Measurements from ENCODE around the gene AGPAT2.
"Not testable (repeated sequence)": the region's sequence is repeated elsewhere in the genome, so short reads cannot be mapped to it uniquely, and the experiment has no call there.

AGPAT2 gene

DNA sequence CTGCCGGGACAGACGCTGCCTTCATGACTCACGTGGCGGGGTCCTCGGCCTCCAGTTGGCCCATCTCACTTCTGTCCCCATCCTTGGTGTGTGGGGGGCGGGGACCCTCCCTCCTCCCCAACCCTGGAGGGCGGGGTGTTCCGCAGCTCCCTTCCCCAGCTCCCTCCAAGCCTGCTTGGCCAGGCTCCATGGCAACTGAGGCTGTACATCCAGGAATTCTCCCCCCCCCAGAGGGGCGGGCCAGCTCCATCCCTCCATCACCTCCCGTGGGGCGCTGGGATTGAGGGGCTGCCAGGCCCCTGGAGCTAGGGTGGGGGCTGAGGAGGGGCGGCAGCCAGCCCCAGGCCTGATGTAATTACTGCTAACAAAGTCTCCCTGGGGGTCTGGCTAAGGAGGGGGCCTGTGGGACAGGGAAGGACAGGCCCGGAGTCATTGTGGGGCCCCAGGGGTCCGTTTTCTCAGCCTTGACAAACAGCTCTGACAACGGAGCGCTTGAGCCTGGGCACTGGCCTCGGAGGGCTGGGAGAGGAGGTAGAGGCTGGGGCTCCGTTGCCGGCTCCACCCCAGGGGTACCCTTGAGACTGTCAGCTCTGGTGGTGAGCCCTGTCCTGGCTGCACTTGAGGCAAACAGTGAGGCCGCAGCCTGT lies 33.1 kb upstream of the AGPAT2 start:
- no peak for DNase-seq

DNA sequence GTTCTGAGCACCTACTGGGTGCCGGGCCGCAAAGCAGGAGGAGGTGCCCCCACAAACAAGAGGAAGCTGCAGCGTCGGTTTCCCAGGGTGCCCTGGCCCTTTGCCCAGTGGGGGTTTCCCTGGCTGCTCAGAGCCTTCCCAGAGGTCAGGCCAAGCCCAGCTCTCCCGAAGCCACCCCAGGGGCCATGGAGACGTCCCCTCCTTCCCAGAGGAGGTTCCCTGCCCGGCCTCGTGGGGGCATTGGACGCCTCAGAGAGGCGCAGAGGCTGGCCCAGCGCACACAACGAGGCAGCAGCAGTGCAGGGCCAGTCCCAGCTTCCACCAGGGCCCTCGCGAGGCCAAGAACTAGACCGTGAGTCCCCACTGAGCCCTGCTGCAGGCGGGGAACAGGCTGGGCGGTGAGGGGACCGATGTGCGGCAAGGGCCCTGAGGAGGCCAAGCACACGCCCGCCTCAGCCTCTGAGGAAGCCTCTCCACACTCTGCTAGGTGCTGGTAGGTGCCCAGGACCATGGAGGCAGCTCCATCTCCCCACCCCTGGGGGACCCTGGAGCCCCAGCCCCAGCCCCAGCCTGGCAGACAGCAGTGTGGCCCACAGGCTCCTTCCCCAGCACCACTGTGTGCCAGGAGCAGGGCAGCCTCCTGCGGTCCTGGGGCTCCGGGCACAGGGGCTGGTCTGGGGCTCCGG lies 32.1 kb upstream of the AGPAT2 start:
- DNase-seq, result no peak

- DNase-seq, result no peak
These were observed 31.3 kb upstream of the AGPAT2 start for GRCh38 chr9:136718345-136719194.

- no peak for DNase-seq
These were observed 30.1 kb upstream of the AGPAT2 start for GRCh38 chr9:136717399-136717798.

GRCh38 chr9:136714893-136715274 lies 27.6 kb upstream of the AGPAT2 start:
- DNase-seq, result no peak

DNA sequence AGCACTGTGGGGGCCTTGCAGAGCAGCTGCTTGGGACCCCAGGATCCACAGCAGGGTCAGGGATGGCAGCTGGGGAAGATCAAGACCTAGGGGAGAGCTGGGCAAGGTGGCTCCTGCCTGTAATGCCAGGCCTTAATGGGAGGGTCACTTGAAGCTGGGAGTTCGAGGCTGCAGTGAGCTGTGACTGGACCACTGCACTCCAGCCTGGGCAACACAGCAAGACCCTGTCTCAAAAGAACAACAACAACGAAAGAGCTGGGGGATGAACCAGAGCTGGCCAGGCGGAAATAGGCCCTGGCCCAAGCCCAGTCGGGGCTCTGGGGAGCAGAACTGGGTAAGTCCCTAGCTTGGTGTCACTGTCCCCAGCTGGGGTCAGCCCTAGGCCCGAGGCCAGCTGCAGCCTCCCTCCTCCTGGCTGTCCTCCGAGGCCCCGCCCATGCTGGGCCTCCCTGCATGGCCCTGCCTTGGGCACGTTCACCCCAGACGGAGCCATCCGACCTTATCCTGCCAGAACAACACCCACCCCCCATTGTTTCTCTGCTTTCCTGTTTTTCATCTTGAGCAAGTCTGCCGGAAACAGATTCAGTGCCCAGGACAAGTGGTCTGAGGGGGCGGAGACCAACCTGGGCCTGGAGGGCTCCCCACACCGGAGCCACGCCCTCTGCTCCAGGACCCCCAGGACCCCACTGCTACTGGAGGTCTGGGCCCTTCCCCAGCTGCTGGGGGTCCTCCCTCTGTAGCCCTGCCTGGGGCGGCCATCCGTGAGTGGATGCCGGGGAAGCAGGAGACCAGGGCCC lies 27.0 kb upstream of the AGPAT2 start:
- no peak for DNase-seq

DNA sequence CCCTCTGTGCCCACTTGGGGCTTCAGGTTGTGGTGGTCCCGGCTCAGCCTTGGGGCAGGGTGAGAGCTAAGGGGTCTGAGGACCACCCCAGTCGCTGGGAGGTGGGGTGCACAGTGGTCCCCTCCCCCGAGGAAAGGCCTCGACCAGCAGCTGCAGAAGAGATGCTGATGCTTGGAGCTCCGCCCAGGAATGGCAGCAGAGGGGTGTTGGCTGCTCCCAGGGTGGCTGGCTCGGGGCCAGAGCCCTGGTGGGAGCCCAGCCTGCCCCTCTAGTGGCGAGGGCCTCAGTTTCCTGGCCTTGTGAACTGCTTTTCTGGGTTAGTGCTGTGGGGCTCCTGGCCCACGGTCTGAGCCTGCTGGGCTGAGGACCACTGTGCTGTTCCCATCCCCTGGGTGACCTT lies 26.3 kb upstream of the AGPAT2 start:
- DNase-seq, result no peak

- DNase-seq, result no peak
These were observed 25.7 kb upstream of the AGPAT2 start for GRCh38 chr9:136712690-136713544.

GRCh38 chr9:136711751-136712689 lies 24.8 kb upstream of the AGPAT2 start, which contains the start of gene DIPK1B:
DIPK1B (plus strand) TSS chr9:136712572; CDS start chr9:136712666, 94 bp downstream.
- DNase-seq, result peak; percentile 78

DNA sequence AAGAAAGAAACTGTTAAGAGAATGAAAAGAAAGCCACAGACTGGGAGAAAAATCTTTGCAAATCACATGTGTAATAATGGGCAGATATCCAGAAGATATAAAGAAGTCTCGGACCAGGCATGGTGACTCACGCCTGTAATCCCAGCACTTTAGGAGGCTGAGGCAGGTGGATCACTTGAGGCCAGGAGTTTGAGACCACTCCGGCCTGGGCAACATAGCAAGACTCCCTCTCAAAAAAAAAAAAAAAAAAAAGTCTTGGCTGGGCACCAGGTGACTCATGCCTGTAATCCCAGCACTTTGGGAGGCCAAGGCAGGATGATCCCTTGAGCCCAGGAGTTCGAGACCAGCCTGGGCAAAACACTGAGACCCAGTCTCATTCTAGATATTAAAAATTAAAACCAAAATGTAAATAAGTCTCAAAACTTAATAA lies 24.0 kb upstream of the AGPAT2 start:
- DNase-seq, result not testable (repeated sequence)

GRCh38 chr9:136710543-136710942 lies 23.3 kb upstream of the AGPAT2 start:
- DNase-seq, result no peak

GRCh38 chr9:136709454-136710109 lies 22.3 kb upstream of the AGPAT2 start:
- DNase-seq, result no peak

- no peak for DNase-seq
These were observed 20.7 kb upstream of the AGPAT2 start for GRCh38 chr9:136707849-136708517.

- no peak for DNase-seq
These were observed 19.8 kb upstream of the AGPAT2 start for GRCh38 chr9:136707011-136707410.

- no peak for DNase-seq
These were observed 18.3 kb upstream of the AGPAT2 start for GRCh38 chr9:136705564-136705963.

GRCh38 chr9:136704741-136705140 lies 17.5 kb upstream of the AGPAT2 start:
- not testable (repeated sequence) for DNase-seq

DNA sequence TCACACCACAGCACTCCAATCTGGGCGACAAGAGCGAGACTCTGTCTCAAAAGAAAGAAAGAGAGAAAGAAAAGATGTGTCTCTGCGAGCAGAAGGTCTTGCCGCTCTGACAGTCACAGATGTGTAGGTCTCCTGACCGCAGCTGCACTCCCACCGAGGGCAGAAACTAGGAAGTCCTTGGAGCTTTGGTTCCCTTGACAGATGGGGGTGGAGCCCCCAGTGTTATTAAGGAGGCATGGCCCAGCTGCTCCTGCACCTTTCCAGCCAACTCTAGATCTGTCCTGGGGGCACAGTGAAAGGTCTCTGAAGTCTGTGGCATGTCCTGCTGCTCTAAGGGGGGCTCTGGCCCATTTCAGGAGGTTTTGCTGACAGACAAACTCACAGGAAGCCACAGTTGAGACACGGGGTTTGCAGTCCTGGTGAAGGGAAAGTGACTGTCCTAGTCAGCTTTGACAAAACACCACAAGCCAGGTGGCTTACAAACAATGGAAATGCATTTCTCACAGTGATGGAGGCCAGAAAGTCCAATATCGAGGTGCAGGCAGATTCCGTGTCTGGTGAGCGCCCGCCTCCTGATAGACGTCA lies 16.1 kb upstream of the AGPAT2 start:
- DNase-seq, result no peak

- DNase-seq, result no peak
These were observed 14.4 kb upstream of the AGPAT2 start for GRCh38 chr9:136701668-136702053.

Data from NCI-H774 (cell line).